ENCODE results near the gene FLNB. TPM values are rescaled to one million over a fixed set of nuclear protein-coding genes. Genes with fewer than 3 reads are reported as not detected.

Gene FLNB
- total and polyA plus RNA-seq, 2 of the 13 experiments (the other 11 are each of a cell fraction or from before 2014, with no cell fraction given), result 106 to 130 TPM

DNA sequence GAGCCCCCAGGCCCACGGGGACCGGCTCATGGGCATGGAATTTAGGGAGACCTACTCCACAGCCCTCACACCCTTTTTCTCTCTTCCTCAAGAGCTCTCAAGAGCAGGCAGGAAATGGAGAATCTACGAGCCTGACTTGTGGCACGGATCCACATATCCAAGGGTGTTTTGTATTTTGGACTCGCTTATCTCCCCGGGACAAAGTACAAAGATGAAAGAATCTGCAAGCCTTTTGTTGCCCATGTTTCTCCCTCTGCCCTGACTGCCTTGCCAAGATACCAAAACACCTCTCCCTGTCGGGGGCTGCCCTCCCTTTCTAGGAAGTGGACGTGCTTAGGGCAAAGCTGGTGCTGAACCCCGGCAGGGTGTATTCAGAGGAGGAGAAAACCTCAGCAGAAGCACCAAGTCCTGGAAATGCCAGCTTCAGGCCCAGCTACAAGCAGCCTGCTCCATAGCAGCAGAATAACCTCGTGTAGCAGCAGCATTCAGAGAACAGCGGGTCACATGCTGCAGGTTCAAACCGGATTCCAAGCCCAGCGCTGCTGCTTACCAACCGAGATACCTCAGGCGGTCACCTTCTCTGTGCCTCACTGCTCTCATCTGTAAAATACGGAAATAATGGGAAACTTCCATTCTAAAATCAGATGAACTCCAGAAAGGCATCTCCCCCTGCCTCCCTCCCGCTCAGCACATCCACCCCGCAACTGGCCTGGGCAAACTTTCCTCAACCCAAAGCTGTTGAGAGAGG lies 167.4 kb downstream of the FLNB start (continued):
- TF ChIP-seq, protein P1, sequence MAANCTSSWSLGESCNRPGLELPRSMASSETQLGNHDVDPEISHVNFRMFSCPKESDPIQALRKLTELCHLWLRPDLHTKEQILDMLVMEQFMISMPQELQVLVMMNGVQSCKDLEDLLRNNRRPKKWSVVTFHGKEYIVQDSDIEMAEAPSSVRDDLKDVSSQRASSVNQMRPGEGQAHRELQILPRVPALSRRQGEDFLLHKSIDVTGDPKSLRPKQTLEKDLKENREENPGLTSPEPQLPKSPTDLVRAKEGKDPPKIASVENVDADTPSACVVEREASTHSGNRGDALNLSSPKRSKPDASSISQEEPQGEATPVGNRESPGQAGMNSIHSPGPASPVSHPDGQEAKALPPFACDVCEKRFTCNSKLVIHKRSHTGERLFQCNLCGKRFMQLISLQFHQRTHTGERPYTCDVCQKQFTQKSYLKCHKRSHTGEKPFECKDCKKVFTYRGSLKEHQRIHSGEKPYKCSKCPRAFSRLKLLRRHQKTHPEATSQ (CRISPR knock-in tag; IDR thresholded peaks at IDR 0.05; ENCODE audit: borderline replicate concordance), result no peak
- TF ChIP-seq PAWR (CRISPR knock-in tag; IDR thresholded peaks at IDR 0.05; ENCODE audit: borderline replicate concordance) (no peak), ZNF30 (CRISPR knock-in tag; IDR thresholded peaks at IDR 0.05) (no peak), SOX6 (IDR thresholded peaks at IDR 0.05) (no peak), SOX6 (CRISPR knock-in tag; IDR thresholded peaks at IDR 0.05) (peak; percentile 97), ZNF329 (CRISPR knock-in tag; IDR thresholded peaks at IDR 0.05; ENCODE audit: low read depth) (0 out of 2 replicates have a peak, but pooled peaks have one; percentile 50), TBP (CRISPR knock-in tag; IDR thresholded peaks at IDR 0.05) (no peak), TCF7 (IDR thresholded peaks at IDR 0.05; ENCODE audit: low read depth) (peak; percentile 94), PPARG (CRISPR knock-in tag; conservative IDR thresholded peaks at IDR 0.05) (peak; percentile 86), RERE (CRISPR knock-in tag; IDR thresholded peaks at IDR 0.05; ENCODE audit: low read depth) (peak; percentile 42; the same call in 1 of the 2 replicates), TIGD3 (CRISPR knock-in tag; IDR thresholded peaks at IDR 0.05; ENCODE audit: borderline replicate concordance) (no peak), PLRG1 (conservative IDR thresholded peaks at IDR 0.05) (no peak), DMTF1 (CRISPR knock-in tag; IDR thresholded peaks at IDR 0.05) (no peak), ZBTB8A (CRISPR knock-in tag; IDR thresholded peaks at IDR 0.05; ENCODE audit: borderline replicate concordance, low read depth) (no peak), U2AF2 (IDR thresholded peaks at IDR 0.05; ENCODE audit: low read depth, low read length) (no peak), ZNF839 (CRISPR knock-in tag; IDR thresholded peaks at IDR 0.05; ENCODE audit: borderline replicate concordance) (no peak), ZNF496 (CRISPR knock-in tag; IDR thresholded peaks at IDR 0.05; ENCODE audit: insufficient replicate concordance) (no peak), HDAC2 (CRISPR knock-in tag; IDR thresholded peaks at IDR 0.05) (peak; percentile 88), TBX3 (IDR thresholded peaks at IDR 0.05; ENCODE audit: borderline replicate concordance) (peak; percentile 62; the same call in 1 of the 2 replicates)
